Activated CD4-positive, alpha-beta T cell treated with anti-CD3 and anti-CD28 coated beads, Interleukin-2, Interleukin-4, amounts not matched to agents 100 ng/mL and 50 ng/mL, durations not matched to agents 16 hours and 8 hours (primary cell): ENCODE measurements around the gene GALNT12.

ENCODE experiments used
- DNase-seq: peaks from one replicate; pipeline ENCODE4 v3.0.0-alpha.2; 2020; ENCODE audit warnings: low spot score

GALNT12 gene, protein sequence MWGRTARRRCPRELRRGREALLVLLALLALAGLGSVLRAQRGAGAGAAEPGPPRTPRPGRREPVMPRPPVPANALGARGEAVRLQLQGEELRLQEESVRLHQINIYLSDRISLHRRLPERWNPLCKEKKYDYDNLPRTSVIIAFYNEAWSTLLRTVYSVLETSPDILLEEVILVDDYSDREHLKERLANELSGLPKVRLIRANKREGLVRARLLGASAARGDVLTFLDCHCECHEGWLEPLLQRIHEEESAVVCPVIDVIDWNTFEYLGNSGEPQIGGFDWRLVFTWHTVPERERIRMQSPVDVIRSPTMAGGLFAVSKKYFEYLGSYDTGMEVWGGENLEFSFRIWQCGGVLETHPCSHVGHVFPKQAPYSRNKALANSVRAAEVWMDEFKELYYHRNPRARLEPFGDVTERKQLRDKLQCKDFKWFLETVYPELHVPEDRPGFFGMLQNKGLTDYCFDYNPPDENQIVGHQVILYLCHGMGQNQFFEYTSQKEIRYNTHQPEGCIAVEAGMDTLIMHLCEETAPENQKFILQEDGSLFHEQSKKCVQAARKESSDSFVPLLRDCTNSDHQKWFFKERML

DNA sequence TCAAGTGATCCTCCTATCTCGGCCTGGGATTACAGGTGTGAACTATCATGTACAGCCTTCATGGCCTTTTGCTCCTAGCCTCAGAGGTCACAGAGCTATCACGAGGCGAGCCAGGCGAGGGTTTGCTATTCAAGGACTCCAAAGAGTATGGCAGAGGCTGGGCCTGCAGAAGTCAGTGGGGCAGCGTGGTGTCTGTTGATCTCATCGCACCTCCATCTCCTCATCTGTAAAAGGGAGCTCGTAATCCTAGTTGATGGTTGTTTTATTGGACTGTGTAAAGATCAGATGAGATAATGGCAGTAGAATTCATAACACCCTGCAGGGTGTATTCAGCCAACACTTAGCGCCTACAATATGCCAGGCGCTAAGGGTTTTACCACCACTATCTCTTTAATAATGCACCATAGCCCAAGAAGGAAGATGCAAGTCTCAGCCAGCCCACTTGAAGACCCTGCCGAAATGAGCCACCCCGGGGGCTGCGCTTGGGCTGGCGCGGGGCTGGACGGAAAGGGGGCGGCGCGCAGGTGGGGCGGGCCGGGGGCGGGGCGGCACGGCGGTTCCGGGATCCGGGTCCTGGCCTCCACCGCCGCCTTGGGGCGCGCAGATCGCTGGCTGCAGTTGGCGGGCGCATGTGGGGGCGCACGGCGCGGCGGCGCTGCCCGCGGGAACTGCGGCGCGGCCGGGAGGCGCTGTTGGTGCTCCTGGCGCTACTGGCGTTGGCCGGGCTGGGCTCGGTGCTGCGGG, at the start of gene GALNT12:
GALNT12 (plus strand) TSS at position 601 of the 744 bp plus-strand sequence; CDS start at position 630, 29 bp downstream.
- DNase-seq, result peak; percentile 14

DNA sequence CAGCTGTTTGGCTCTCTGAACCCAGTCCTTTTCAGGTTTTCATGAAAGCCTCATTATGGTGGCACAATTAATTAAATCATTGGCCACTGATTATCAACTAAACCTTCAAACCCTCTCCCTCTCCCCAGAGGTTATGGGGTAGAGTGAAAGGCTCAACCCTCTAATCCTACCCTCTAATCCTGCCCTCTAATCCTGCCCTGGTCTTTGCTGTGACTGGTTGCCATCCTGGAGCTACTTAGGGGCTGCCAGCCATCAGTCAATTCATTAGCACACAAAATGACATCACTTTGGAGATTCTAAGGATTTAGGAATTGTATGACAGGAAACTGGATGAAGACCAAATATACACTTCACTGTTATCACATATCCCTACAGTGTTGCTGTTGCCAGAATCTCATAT, 47.2 kb upstream of the GALNT12 start:
- no peak for DNase-seq

DNA sequence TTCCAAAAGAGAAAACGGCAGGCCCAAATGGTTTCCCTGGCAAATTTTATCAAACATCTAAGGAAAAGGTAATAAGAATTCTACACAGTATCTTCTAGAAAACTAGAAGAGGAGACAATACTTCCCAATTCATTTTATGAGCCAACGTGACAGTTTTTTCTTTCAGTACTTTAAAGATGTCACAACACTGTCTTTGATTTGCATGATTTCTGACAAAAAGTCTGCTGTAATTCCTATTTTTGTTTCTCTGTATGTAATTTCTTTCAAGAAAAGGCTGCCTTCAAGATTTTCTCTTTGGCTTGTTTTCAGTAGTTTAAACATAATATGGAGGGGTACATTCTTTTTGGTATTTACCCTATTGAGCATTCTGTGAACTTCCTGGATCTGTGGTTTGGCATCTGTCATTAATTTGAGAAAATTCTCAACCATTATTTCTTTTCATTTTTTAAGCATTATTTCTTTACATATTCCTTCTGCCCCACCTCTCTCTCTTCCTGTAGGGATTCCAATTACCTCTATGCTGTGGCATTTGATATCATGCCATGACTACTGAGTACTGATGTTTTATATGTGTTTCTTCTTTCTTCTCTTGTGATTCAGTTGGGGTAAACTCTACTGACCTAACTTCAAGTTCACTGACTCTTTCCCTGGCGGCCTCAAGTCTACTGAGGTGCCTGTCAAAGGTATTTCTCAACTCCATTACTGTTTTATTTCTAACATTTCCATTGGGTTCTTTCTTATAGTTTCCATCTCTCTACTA, 43.3 kb upstream of the GALNT12 start:
- no peak for DNase-seq

DNA sequence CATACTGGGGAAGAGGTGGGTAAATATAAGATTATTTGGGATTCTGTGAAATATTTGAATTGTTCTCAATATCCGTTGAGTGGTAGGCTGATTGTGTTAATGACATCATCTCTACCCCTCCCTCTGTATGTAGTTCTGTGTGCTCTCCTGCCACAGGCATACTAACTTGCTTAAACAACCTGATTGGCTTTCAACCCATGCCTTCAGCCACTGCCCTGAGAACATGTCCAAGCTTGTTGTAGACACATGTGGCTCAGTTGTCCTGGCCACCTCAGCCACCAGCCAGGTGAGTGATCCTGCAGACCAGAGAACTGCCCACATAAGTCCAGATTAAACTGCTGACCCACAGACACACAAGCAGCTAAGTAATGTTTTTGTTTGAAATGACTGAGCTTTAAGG, 42.2 kb upstream of the GALNT12 start:
- no peak for DNase-seq

DNA sequence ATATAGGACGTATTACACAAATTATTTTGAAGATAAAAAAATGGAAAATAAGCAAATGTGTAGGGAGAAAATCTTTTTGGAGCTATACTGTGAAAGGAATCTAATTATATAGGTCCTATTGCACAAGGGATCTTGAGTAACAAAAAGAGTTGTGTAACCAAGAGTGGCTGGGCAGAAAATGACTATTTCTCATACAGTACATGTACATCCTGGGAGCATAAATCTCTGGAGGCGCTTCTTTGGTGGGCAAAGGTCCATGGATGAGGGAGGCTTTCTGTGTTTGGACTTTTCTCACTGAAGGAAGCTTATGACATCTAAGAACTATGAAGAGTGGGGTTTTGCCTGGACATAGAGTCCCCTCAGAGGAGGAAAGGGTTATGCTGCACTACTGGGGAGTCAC, 40.9 kb upstream of the GALNT12 start:
- DNase-seq, result no peak

DNA sequence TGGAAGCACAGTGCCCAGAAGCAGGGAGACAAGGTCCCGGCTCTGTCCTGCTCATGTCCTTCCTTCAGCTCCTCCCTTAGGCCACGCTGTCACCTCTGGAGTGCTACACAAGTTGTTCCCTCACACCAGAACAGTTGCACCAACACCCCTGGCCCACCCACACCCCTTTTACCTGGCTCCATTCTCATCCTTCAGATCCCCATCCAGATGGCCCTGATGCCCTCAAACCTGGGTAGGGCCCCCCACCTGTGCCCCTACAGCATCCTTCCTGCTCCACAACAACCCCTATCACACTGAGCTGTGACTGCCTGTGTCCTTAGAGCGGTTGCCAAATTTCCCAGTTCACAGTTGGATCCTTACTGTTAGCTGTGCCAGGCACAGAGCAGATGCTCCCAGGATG, 40.3 kb upstream of the GALNT12 start:
- DNase-seq, result no peak

DNA sequence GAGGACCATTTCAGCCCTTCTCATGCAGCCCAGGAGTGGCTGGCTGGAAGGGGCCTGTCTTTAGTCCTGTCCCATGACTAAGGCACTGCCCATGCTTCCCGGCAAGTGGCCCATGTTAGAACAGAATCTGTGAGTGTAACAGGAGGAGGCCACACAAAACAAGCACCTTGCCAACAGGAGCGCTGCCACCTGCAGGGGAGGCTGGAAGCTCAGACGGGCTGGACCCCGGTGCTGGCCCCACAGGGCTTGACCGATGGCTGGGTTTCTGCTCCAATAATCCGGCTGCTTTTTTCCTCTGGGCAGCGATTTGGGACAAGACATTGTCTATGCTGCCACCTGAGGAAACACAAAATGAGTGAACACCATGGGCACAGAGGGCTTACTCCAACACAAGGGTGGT, 39.6 kb upstream of the GALNT12 start:
- DNase-seq, result no peak

DNA sequence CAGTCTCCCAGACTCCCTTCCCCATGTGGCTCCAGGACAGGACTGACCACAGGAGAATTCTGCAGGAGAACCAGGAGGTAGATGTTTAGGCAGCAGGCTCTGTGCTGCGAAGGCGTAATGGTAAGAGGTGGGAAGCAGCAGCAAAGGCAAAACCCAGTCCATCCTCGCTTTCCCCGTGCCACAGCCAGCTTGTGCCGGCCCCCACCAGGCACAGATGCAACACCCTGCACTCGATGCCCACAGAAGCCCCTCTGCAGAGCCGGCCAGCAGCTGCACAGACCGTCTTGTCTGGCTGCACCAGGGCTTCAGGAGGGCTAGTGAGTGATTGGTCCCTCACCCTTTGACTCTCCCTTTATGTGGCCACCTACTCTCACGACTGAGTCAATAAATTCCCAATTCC, 39.1 kb upstream of the GALNT12 start:
- DNase-seq, result no peak

DNA sequence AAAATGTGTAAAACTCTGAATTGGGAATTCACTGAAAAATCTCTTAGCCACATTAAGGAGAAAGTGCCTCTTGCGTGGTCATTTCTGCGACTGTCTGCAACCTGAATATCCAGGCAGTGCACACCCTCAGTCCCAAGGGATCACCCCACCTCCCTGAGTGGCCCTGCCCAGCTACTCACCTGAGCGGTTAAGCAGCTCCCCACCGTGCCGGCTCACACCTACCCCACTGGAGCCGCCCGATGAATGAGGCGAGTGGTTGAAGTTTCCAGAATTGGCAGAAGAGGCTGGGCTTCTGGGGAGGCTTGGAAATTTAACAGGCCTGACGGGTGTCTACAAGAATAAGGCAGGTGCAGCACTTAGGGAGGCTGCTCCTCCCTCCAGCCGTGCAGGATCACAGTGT, 36.8 kb upstream of the GALNT12 start:
- DNase-seq, result no peak

DNA sequence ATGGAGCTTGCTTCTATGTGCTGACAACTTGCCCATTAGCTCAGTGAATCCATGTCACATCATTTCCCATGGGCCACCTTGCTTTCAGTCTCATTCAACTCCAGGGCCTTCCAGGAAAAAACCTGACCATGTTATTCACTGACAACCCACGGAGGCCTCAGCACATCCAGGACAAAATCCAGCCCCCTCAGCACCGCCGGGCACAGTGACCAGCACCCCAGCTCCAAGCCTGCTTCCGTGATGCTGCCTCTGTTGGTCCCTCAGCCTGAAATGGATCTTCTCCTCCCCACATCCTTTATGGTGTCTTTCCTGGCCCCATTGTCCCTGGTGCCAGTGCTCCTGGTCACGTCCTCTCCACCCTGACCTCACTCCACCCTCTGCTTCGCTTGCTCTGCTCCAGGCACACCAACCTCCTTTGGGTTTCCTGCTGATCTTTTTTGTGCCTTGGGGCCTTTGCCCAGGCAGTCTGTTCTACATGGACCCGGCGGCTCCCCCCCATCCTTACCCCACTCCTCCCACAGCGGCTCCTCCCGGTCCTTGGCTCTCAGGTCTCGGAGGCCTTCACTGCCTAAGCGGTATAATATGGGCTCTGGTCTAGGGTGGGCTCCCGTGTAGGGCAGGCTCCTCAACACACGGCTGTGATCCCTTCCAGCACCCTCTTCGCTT, 36.1 kb upstream of the GALNT12 start:
- DNase-seq, result no peak

DNA sequence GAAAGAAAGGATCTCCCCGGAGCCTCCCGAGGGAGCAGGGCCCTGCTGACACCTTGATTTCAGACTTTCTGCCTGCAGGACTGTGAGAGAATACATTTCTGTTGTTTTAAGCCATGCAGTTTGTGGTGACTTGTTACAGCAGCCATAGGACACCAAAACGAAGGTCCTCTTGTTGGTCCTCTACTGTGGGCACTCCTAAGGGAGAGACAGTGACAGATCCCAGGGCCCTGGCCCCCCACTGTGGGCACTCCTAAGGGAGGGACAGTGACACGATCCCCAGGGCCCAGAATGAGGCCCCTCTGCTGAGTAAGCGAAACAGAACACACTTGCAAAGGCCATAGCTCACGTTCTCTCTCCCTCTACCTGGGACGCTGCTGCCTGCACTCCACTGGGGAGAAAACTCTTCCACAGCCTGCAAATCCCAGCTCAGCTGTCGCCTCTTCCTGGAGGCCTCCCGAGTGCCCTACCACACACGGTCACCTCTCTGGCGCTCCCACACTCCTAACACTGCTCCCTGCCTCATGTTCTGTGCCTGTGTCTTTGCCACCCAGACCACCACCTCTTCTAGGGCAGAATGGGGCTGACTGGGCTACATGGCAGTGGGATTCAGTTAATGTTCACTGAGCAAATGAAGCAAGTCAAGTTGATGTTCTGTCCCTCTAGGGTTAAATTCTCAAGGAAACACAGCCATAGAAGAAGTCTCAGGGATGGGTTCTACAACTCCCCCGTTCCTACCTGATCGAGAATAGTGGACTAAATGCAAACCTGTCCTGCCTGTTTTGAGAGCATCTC, 34.9 kb upstream of the GALNT12 start:
- no peak for DNase-seq

DNA sequence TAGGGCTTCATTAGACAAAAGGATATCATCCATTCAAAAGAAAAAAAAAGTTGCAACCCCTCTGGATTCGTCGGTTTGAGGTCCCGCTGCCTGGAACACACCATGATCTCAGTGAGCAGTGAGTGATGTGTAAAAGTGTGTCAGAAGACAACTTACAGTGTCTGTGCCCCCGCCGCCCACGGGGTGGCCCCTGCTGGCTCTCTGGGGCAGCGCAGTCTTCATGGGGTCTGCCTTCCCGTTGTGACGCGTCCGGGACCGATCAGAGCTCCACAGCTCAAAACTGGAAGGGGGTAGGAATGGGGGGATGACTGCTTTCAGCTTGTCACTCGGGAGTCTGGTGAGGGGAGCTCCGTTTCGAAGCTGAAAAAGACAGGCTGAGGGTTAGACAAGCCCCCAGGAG, 33.7 kb upstream of the GALNT12 start:
- DNase-seq, result no peak

DNA sequence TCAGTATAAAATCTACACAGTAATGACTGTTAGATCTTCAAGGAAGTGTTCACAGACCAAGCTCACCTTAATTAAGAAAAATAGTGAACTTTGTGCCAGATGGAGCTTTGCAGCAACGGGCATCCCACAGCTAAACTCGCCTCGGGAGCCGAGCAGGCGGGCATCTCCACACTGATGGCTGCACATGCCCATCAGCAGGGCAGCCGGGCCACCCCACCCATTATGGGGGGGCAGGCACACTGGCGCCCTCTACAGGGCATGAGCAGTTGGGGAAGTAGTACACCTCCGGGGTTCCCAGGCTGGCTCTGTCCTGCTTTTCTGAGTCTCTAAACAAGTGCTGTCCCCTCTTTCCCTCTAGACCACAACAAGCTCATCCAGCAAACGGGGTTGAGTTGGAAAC, 32.7 kb upstream of the GALNT12 start:
- no peak for DNase-seq

DNA sequence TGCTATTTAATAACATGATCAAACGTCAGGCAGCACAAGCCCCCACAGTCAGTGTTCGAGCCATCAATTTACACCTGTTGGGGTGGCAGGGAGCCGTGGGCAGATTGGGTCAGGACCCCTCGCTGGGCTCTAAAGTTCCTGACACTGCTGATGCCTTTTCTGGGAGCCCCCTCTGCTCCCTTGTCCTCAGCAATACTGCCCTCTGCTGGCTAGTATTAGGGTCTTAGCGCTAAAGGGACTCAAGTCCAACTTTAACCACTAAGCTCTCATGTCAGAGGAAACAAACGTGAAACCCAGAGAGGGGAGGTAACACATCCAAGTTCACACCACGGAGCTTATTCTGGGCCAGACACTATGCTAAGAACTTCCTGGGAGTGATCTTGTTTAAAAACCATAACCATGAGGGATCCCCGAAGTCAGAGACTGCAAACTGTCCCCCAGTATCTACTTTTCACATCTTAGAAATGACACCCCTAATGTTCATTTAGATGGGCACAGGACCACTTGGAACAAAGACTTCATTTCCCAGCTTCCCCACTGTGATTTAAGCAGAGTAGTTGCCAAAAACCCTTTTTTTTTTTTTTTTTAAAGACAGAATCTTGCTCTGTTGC, 31.5 kb upstream of the GALNT12 start:
- DNase-seq, result peak; percentile 59

DNA sequence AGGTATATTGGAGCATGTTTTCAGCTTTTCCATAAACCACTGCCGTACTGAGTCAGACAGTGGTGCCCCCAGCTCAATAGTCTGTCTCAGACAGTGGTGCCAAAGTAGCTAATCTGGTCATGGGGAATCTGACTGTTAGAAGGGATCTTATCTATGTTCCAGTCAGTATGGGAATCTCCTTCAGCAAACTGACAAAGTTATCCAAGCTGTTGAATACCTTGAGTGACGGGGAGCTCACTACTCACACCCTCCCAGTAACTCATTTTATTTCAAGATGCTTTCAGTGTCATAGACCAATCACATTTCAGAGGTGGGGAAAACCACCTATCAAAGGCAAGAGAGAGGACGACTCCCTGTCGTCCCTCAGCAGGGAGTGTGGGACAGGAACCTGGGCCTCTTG, 29.9 kb upstream of the GALNT12 start:
- no peak for DNase-seq

DNA sequence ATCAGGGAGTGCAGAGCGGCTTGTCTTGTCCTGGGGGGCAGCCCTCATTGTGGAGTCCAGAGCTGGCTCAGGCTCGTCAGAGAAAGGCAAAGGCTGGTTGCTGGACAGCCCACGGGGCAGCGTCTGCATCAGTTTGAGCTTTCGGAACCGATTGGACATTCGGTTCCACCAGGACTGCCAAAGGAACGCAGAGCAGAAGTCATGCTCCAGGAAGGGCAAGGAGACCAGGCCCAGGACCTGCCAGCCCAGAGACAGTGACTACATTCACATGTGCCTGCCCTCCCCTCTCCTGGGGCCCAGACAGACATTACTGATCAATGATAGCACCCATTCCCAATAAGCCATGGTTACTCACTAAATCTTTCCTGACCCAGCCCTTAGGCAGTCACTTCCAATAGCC, 29.2 kb upstream of the GALNT12 start:
- DNase-seq, result no peak

DNA sequence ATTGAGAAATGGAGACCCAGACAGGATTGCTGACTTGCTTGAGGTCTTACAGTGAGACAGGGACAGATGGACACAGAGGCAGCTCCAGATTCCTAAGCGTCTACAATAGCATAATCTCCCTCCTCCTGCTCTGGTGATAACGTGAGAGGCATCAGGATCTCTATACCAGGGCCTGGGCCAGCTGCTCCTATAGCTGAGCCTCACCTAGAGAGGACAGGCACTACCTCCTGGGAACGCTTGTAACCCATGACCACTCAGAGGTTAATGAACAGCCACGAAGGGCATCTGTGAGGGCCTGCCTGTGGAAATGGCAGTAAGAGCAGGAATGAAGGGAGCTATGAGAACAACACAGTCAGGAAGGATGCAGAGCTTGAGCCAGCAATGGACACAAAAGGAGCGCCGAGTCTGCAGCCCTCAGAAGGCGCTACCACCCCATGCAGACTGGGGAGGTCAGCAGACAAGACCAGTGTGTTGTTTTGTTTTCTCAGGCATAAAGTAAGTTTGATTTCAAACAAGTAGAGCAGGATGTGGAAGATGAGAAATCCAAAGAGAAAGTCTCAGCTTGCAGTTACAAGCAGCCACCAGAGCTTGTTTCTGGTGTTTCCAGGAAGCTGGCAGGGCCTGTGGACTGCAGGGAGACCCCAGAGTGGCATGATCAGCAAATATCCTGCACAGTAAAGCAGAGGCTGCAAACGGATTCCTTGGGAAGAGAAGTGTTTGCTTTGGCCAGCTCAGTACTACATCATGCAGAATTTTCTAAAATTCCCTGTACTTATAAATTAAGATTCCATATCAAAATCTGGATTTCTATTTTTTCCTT, 28.5 kb upstream of the GALNT12 start:
- DNase-seq, result no peak

DNA sequence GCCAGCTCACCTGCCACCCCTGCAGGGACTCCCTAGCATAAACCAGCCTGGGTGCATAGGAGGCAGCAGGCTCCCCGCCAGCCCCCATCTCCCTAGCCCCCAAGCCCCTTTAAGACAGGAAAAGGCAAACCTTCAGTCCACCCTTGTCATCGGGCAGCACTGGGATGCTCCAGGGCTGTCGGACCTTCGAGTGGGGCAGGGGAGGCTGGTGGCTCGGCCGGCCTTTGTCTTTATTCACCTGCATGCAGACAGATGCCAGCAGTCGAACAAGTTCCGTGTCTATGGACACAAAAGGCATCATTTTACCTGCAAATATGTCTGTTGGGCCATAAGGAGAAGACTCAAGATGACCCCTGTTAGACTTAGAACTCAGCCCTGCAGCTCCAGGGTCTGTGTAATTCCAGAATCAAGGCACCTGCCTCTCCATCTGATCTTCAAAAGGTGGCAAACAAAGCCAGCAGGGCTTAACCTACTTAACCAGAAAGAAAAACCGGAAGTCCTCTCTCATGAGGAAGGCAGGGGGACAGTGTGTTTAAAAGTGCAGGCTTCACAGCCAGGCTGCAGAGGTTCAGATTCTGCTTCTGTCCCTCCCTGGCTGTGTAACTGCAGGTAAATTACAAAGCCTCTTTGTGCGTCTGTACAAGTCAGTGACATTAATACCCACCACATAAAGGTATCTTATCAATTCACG, 27.3 kb upstream of the GALNT12 start:
- no peak for DNase-seq
